K562 (cell line): ENCODE data around the gene OLFML2A. TPM values are rescaled to one million over a fixed set of nuclear protein-coding genes. Genes with fewer than 3 reads are reported as not detected.

Source experiments
- GABPB1 ChIP-seq: sonication (generic); formaldehyde crosslinking; IDR thresholded peaks from 2 replicates; pipeline ENCODE4 v1.8.0; 2022; ENCODE audit warnings: mild to moderate bottlenecking, missing genetic modification reagents
- GABPB2 ChIP-seq: fragments of 250-450 bp; sonication (Bioruptor Pico); conservative IDR thresholded peaks from 2 replicates; pipeline ENCODE4 v1.5.1; 2021; ENCODE audit warnings: mild to moderate bottlenecking
- HINFP ChIP-seq: fragments of 450-650 bp; conservative IDR thresholded peaks from 2 replicates; pipeline ENCODE4 v1.6.1; 2016; ENCODE audit warnings: missing genetic modification characterization, low read depth, mild to moderate bottlenecking, control low read depth, missing compliant biosample characterization
- HMG20A ChIP-seq: fragments of 450-650 bp; formaldehyde crosslinking; conservative IDR thresholded peaks from 2 replicates; pipeline ENCODE4 v1.4.0; 2020; ENCODE audit warnings: mild to moderate bottlenecking, mixed read lengths
- HMGN3 ChIP-seq: IDR thresholded peaks from 2 replicates; pipeline ENCODE4 v1.6.1; 2011; ENCODE audit warnings: borderline replicate concordance, low read depth, mild to moderate bottlenecking, mixed read lengths, low read length; ENCODE audit not compliant: insufficient read length; ENCODE audit errors: extremely low read depth
- JUND ChIP-seq, 2 experiments: IDR thresholded peaks; 2 replicates in 1 of 2; 3 replicates in 1 of 2; pipeline ENCODE4 v1.6.1; 2011; ENCODE audit warnings: borderline replicate concordance in 2 of 2, low read depth in 2 of 2, low read length in 2 of 2, improper control_type of control experiment in 1 of 2, missing biosample characterization in 1 of 2, missing genetic modification characterization in 1 of 2, missing genetic modification reagents in 1 of 2
- MECOM ChIP-seq: fragments of 250-450 bp; sonication (Bioruptor Pico); IDR thresholded peaks from 2 replicates; pipeline ENCODE4 v1.8.0; 2022; ENCODE audit warnings: inconsistent platforms
- NCOA4 ChIP-seq: fragments of 450-650 bp; IDR thresholded peaks from 2 replicates; pipeline ENCODE4 v1.6.1; 2018; ENCODE audit warnings: mild to moderate bottlenecking; ENCODE audit not compliant: partially characterized antibody
- PHB ChIP-seq: fragments of 250-450 bp; sonication (Bioruptor Pico); IDR thresholded peaks from 2 replicates; pipeline ENCODE4 v1.5.0; 2021
- PPARD ChIP-seq: fragments of 250-450 bp; sonication (Bioruptor Pico); IDR thresholded peaks from 2 replicates; pipeline ENCODE4 v1.8.0; 2022; ENCODE audit warnings: inconsistent platforms, mild to moderate bottlenecking, moderate library complexity
- PRDM10 ChIP-seq: fragments of 450-650 bp; IDR thresholded peaks from 2 replicates; pipeline ENCODE4 v1.6.1; 2018; ENCODE audit not compliant: partially characterized antibody
- RB1 ChIP-seq: fragments of 450-650 bp; IDR thresholded peaks from 2 replicates; pipeline ENCODE4 v1.6.1; 2017; ENCODE audit warnings: low read depth, mild to moderate bottlenecking
- SMAD1 ChIP-seq: fragments of 150-350 bp; IDR thresholded peaks from 2 replicates; pipeline ENCODE4 v1.6.1; 2014; ENCODE audit warnings: low read length, low read depth; ENCODE audit not compliant: partially characterized antibody
- SMC3 ChIP-seq: conservative IDR thresholded peaks from 2 replicates; pipeline ENCODE4 v1.6.1; 2011; ENCODE audit warnings: low read depth, low read length, improper control_type of control experiment; ENCODE audit not compliant: insufficient read depth
- SOX6 ChIP-seq: fragments of 450-650 bp; IDR thresholded peaks from 2 replicates; pipeline ENCODE4 v1.6.1; 2014; ENCODE audit warnings: mild to moderate bottlenecking
- XRCC5 ChIP-seq: fragments of 200-400 bp; formaldehyde crosslinking; IDR thresholded peaks from 2 replicates; pipeline ENCODE4 v1.6.1; 2017; ENCODE audit warnings: low read depth, mild to moderate bottlenecking, low read length
- ZBTB1 ChIP-seq: sonication (generic); formaldehyde crosslinking; IDR thresholded peaks from 2 replicates; pipeline ENCODE4 v1.8.1; 2023; ENCODE audit warnings: missing genetic modification reagents, low read depth, mild to moderate bottlenecking, borderline replicate concordance
- ZNF140 ChIP-seq: fragments of 250-450 bp; sonication (Bioruptor Pico); IDR thresholded peaks from 2 replicates; pipeline ENCODE4 v1.8.0; 2021; ENCODE audit warnings: moderate library complexity, mild to moderate bottlenecking, inconsistent platforms
- ZNF165 ChIP-seq: fragments of 250-450 bp; sonication (Bioruptor Pico); IDR thresholded peaks from 2 replicates; pipeline ENCODE4 v1.4.0; 2020; ENCODE audit warnings: borderline replicate concordance
- polyA plus RNA-seq, 8 experiments: library from polyadenylated mRNA; depleted of rRNA in 4 of 8; stranded (reverse) in 5 of 8; unstranded in 3 of 8; fragments of >200 nt; fragmentation: Nextera tagmentation in 2 of 8; fragmentation: Illumina TruSeq in 1 of 8; extraction: Ambion mirVana in 2 of 8; extraction: Trizol in 1 of 8; gene quantifications; 2 replicates each; pipeline versions ENCODE4 v1.2.1 to v1.2.3, GENCODE V29; 2011 to 2014; ENCODE audit warnings: inconsistent platforms in 1 of 8, missing spikeins in 1 of 8
- total RNA-seq, 7 experiments: library from RNA; depleted of rRNA in 6 of 7; stranded (reverse); fragments of >200 nt in 6 of 7; fragmentation: Illumina TruSeq in 2 of 7; extraction: Trizol in 2 of 7; gene quantifications; 2 replicates each; pipeline versions ENCODE4 v1.2.1 to v1.2.3, GENCODE V29; 2011 to 2021; ENCODE audit warnings: low replicate concordance in 1 of 7
- TF ChIP-seq, protein P1 (sequence below), 2 experiments: fragments of 450-650 bp in 1 of 2; sonication (generic) in 1 of 2; formaldehyde crosslinking in 1 of 2; IDR thresholded peaks in 1 of 2; conservative IDR thresholded peaks in 1 of 2; 2 replicates each; pipeline versions ENCODE4 v1.6.1 to v1.8.1; 2016 to 2023; ENCODE audit warnings: mild to moderate bottlenecking in 2 of 2, moderate library complexity in 2 of 2, inconsistent platforms in 1 of 2, missing genetic modification reagents in 1 of 2

The OLFML2A gene
- total and polyA plus RNA-seq, 9 of the 15 experiments (the other 6 are each of a cell fraction or from before 2014, with no cell fraction given): 0.16 TPM; not detected in 8

DNA sequence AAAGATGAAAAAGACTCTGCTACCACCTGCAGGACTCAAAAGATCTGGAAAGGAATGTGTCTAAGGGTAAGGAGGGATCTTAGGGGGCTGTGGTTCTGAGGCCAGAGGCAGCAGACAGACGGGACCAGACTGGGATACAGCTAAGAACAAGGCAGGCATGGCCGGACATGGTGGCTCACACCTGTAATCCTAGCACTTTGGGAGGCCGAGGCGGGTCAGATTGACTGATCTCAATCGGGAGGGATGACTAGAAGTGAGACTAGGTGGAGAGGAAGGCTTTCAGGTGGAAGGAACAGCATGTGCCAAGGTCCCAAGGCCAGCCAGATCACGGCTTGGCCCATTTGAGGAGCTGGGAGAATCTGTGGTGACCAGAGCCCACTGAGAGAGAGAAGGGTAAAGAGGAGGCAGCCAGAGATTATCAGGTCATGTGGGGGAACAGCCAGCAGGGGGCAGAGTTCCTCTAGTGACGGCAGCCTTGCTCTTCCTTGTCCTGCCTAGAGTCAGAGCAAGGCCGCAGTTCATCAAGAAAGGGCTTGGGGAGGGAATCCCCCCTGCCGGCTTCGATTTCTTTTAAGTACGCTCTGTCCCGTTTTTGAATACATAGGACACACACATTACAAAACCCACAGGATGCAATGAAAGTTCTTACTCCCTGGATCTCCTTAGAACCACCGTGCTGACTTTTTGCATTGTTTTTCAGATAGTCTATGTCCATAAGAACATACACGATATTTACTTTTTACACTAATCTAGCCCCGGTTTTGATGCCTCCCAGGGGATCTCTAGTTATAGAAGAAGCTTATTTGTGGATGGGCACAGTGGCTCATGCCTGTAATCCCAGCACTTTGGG is 2.6 kb upstream of the OLFML2A start (continued):
- TF ChIP-seq HINFP: no peak
- no peak for TF ChIP-seq SMAD1
- TF ChIP-seq GABPB1 (CRISPR knock-in tag): no peak
- peak; percentile 91 for TF ChIP-seq SMC3
- peak; percentile 40; the same call in 1 of the 2 replicates for TF ChIP-seq RB1
- no peak for TF ChIP-seq PRDM10
- no peak for TF ChIP-seq HMG20A
- no peak for TF ChIP-seq ZNF165
- 0 out of 2 replicates have a peak, but pooled peaks have one; percentile 23 for TF ChIP-seq JUND (IDR thresholded peaks at IDR 0.05; ENCODE audit: borderline replicate concordance, low read depth, low read length)
- TF ChIP-seq JUND (tag; IDR thresholded peaks at IDR 0.05; ENCODE audit: borderline replicate concordance, low read depth, low read length): no peak; the same call in 2 of the 3 replicates
- TF ChIP-seq NCOA4: no peak
- no peak for TF ChIP-seq ZBTB1
- no peak for TF ChIP-seq GABPB2 (CRISPR knock-in tag)
- no peak for TF ChIP-seq HMGN3
- no peak for TF ChIP-seq PHB (CRISPR knock-in tag)
- no peak for TF ChIP-seq SOX6
- no peak for TF ChIP-seq MECOM (CRISPR knock-in tag)
- TF ChIP-seq, protein P1, sequence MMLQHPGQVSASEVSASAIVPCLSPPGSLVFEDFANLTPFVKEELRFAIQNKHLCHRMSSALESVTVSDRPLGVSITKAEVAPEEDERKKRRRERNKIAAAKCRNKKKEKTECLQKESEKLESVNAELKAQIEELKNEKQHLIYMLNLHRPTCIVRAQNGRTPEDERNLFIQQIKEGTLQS (IDR thresholded peaks at IDR 0.05): no peak
- TF ChIP-seq, protein P1 (CRISPR knock-in tag; conservative IDR thresholded peaks at IDR 0.05): no peak
- no peak for TF ChIP-seq ZNF140 (CRISPR knock-in tag)
- TF ChIP-seq PPARD: no peak
- TF ChIP-seq XRCC5: 0 out of 2 replicates have a peak, but pooled peaks have one; percentile 41
